OCI-LY7 (cell line): Measurements from ENCODE around the gene LIN7A. TPM values are rescaled to one million over a fixed set of nuclear protein-coding genes. Genes with fewer than 3 reads are reported as not detected.

ENCODE experiments used
- BruUV-seq: library from RNA; stranded (reverse); fragments of 400-500 nt; replicated peaks from 2 replicates; lab custom pipeline; 2021; lab: Mats Ljungman, UMichigan
- CTCF ChIA-PET: fragments of 300-600 bp; sonication (Branson Sonifier 250); formaldehyde crosslinking; loops from one replicate; lab custom pipeline; 2022; ENCODE audit warnings: antibody characterized with exemption; ENCODE audit not compliant: unreplicated experiment; lab: Charles Lee
- POLR2A ChIA-PET: fragments of 300-600 bp; sonication (Branson Sonifier 250); formaldehyde crosslinking; loops from one replicate; lab custom pipeline; 2022; ENCODE audit warnings: antibody characterized with exemption; lab: Charles Lee
- DNase-seq: peaks from one replicate; pipeline ENCODE4 v3.0.0-alpha.2; 2015; ENCODE audit warnings: low spot score
- H2AFZ ChIP-seq: fragments of 200-600 bp; sonication (generic), shearing (Covaris generic); 2 replicates; pipeline ENCODE4 v1.6.1; 2014; ENCODE audit warnings: mild to moderate bottlenecking, antibody characterized with exemption, low read length, moderate library complexity
- H3K27ac ChIP-seq: fragments of 200-600 bp; sonication (generic); 2 replicates; pipeline ENCODE4 v1.5.1; 2014; ENCODE audit warnings: mixed run types, low read depth, mild to moderate bottlenecking, moderate library complexity, low read length, inconsistent platforms; ENCODE audit not compliant: poor library complexity, severe bottlenecking
- H3K36me3 ChIP-seq: fragments of 200-600 bp; sonication (generic); 2 replicates; pipeline ENCODE4 v1.6.1; 2014; ENCODE audit warnings: mild to moderate bottlenecking, antibody characterized with exemption, low read length, moderate library complexity, mixed read lengths; ENCODE audit not compliant: insufficient read depth
- H3K4me1 ChIP-seq: fragments of 200-600 bp; sonication (generic); 2 replicates; pipeline ENCODE4 v1.5.1; 2014; ENCODE audit warnings: mild to moderate bottlenecking, low read length; ENCODE audit not compliant: insufficient read depth, poor library complexity, severe bottlenecking
- H3K4me2 ChIP-seq: fragments of 200-600 bp; sonication (generic); 2 replicates; pipeline ENCODE4 v1.6.1; 2014; ENCODE audit warnings: mild to moderate bottlenecking, low read length
- H3K4me3 ChIP-seq: fragments of 200-600 bp; sonication (generic); 2 replicates; pipeline ENCODE4 v1.5.1; 2014; ENCODE audit warnings: mild to moderate bottlenecking, low read depth, low read length; ENCODE audit not compliant: poor library complexity, severe bottlenecking
- H3K79me2 ChIP-seq: fragments of 200-600 bp; sonication (generic); 2 replicates; pipeline ENCODE4 v1.6.1; 2016; ENCODE audit warnings: low read depth, mild to moderate bottlenecking, low read length, moderate library complexity, mixed read lengths; ENCODE audit not compliant: insufficient read depth
- H3K9me2 ChIP-seq: fragments of 200-600 bp; sonication (generic); 2 replicates; pipeline ENCODE4 v1.6.1; 2016; ENCODE audit warnings: mild to moderate bottlenecking, low read length, mixed read lengths; ENCODE audit not compliant: insufficient read depth
- H3K9me3 ChIP-seq: fragments of 200-600 bp; sonication (generic); 2 replicates; pipeline ENCODE4 v1.6.1; 2014; ENCODE audit warnings: mild to moderate bottlenecking, mixed run types, low read length, mixed read lengths
- H4K20me1 ChIP-seq: fragments of 200-600 bp; sonication (generic); 2 replicates; pipeline ENCODE4 v1.6.1; 2014; ENCODE audit warnings: mild to moderate bottlenecking, antibody characterized with exemption, low read length, moderate library complexity, mixed read lengths; ENCODE audit not compliant: insufficient read depth
- CTCF ChIP-seq: fragments of 200-600 bp; sonication (generic); conservative IDR thresholded peaks from 2 replicates; pipeline ENCODE4 v1.5.1; 2014; ENCODE audit warnings: mild to moderate bottlenecking, antibody characterized with exemption, low read length, moderate library complexity, mixed read lengths
- EZH2phosphoT487 ChIP-seq: fragments of 200-600 bp; sonication (generic); IDR thresholded peaks from 2 replicates; pipeline ENCODE4 v1.6.1; 2018; ENCODE audit warnings: low read depth, borderline replicate concordance, mild to moderate bottlenecking, mixed run types, antibody characterized with exemption, low read length, moderate library complexity, mixed read lengths
- intact Hi-C: fragments of 100-400 bp; cut with micrococcal nuclease; formaldehyde crosslinking; loops from one replicate; pipeline ENCODE4 v1.10.0; 2022; ENCODE audit not compliant: unreplicated experiment
- total RNA-seq, 2 experiments: library from RNA; depleted of rRNA in 1 of 2; stranded (reverse); fragments of >200 nt in 1 of 2; shearing (Covaris generic) in 1 of 2; gene quantifications; 2 replicates each; pipeline ENCODE4 v1.2.3, GENCODE V29; 2014 to 2022

Gene LIN7A
- total RNA-seq, 2 experiments from 2014 or later: 0.61 TPM; not detected in 1

DNA sequence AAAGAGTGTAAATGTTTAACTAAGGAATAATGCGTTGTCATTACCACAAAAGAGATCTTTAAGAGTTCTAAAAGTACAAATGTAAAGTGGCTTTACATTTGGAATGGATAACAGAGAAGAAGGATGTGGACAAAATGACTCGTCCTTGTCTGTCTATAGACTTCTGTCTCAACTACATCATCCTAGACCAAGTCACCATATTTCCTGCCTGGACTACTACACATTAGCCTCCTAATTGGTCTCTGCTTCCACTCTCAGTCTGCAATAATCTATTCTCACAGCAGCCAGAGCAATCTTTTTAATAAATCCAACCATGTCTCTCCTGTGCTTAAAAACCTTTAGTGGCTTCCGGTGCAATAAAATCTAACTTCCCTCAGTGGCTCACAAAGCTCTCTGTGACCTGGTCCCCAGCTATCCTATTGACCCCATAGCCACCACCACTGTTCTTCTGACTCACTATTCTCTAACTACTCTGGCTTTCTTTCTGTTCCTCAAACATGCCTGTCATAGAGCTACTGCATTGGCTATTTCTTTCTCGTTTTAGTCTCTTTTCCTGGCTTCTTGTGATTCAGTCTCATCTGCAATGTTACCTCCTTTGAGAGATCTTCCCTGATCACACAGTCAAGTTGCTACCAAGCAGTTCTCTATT is 130.0 kb downstream of the LIN7A start:
- Histone ChIP-seq H3K9me3 (no peaks in the 10 kb centered on the region), H3K27ac (no peak overlapping the region), H3K36me3 (no peaks in the 10 kb centered on the region), H2AFZ (peak overlapping the region; percentile 30; the same call in 1 of the 2 replicates), H3K4me2 (no peak overlapping the region), H3K4me3 (no peak overlapping the region), H3K9me2 (no peaks in the 10 kb centered on the region; the same call in 1 of the 2 replicates), H3K79me2 (no peaks in the 10 kb centered on the region), H4K20me1 (no peaks in the 10 kb centered on the region), H3K4me1 (peaks cover 30% of the 10 kb centered on the region)
- POLR2A ChIA-PET: interaction anchor here (0.7 to 1.5 kb wide), 4 partner anchors 9 to 150 kb away, joined by 3 to 6 read pairs (median 4); no protein-coding TSS in a partner anchor
- DNase-seq: no peak
- no TSS peak for BruUV-seq
- no peak for TF ChIP-seq CTCF
- no peak for TF ChIP-seq EZH2phosphoT487
- intact Hi-C loops: no loop called here
- CTCF ChIA-PET: no interaction called here

GRCh38 chr12:80805106-80805505 is 132.6 kb downstream of the LIN7A start:
- intact Hi-C loops: no loop called here
- no TSS peak for BruUV-seq
- Histone ChIP-seq H3K4me2 (no peak overlapping the region), H3K4me3 (no peak overlapping the region), H4K20me1 (no peaks in the 10 kb centered on the region), H3K9me2 (no peaks in the 10 kb centered on the region), H3K27ac (no peak overlapping the region), H3K79me2 (no peaks in the 10 kb centered on the region), H2AFZ (no peak overlapping the region), H3K9me3 (no peaks in the 10 kb centered on the region), H3K4me1 (peaks cover 27% of the 10 kb centered on the region), H3K36me3 (no peaks in the 10 kb centered on the region)
- no peak for DNase-seq
- POLR2A ChIA-PET: interaction anchor here (3.3 kb wide), 1 partner anchor 12 kb away, joined by 20 read pairs; no protein-coding TSS in a partner anchor
- TF ChIP-seq EZH2phosphoT487: no peak
- no peak for TF ChIP-seq CTCF
- CTCF ChIA-PET: no interaction called here
